Heart right ventricle (tissue), 16 donors: ENCODE measurements around the gene UTP25. TPM values are rescaled to one million over a fixed set of nuclear protein-coding genes. Genes with fewer than 3 reads are reported as not detected.

Experiments
- ATAC-seq, 8 donors: fragments of 200-7000 bp; cut with Tn5 transposase; one replicate each; pipeline ENCODE4 v1.9.1; 2020; ENCODE audit warnings: mild to moderate bottlenecking in 8 of 8, moderate library complexity in 8 of 8, moderate number of reproducible peaks in 1 of 8
- DNase-seq, 2 donors: peaks; one replicate each; pipeline ENCODE4 v3.0.0-alpha.2; 2020
- H3K27ac ChIP-seq, 10 donors: fragments of 200-600 bp; sonication (generic) in 2 of 10; one replicate each; pipeline versions ENCODE4 v1.5.0 to v1.8.0; 2020 to 2022; ENCODE audit warnings: mild to moderate bottlenecking in 3 of 10
- H3K27me3 ChIP-seq, 7 donors: fragments of 200-600 bp; one replicate each; pipeline ENCODE4 v1.8.0; 2021 to 2022; ENCODE audit warnings: mild to moderate bottlenecking in 2 of 7
- H3K36me3 ChIP-seq, 9 donors: fragments of 200-600 bp; sonication (generic) in 1 of 9; one replicate each; pipeline versions ENCODE4 v1.5.0 to v1.8.0; 2020 to 2022; ENCODE audit warnings: mild to moderate bottlenecking in 2 of 9
- H3K4me1 ChIP-seq, 9 donors: fragments of 200-600 bp; sonication (generic) in 1 of 9; one replicate each; pipeline versions ENCODE4 v1.5.0 to v1.8.0; 2020 to 2022; ENCODE audit warnings: mild to moderate bottlenecking in 4 of 9
- H3K4me3 ChIP-seq, 10 donors: fragments of 200-600 bp; sonication (generic) in 2 of 10; one replicate each; pipeline versions ENCODE4 v1.5.0 to v1.8.0; 2020 to 2022; ENCODE audit warnings: mild to moderate bottlenecking in 7 of 10, moderate library complexity in 2 of 10
- H3K9me3 ChIP-seq, 11 donors: fragments of 200-600 bp in 10 of 11; sonication (generic) in 2 of 11; one replicate each; pipeline versions ENCODE4 v1.5.0 to v1.8.0; 2013 to 2022; ENCODE audit warnings: mild to moderate bottlenecking in 2 of 11, control low read depth in 1 of 11, moderate library complexity in 1 of 11
- CTCF ChIP-seq, 9 donors: fragments of 200-600 bp; sonication (generic) in 2 of 9; IDR thresholded peaks; one replicate each; pipeline versions ENCODE4 v1.5.0 to v1.8.0; 2021 to 2022; ENCODE audit warnings: antibody characterized with exemption in 9 of 9, mild to moderate bottlenecking in 5 of 9, moderate library complexity in 1 of 9
- WGBS, 2 donors: extraction: QIAGEN DNeasy Blood & Tissue Kit; methylation state at CpG; one replicate each; pipeline ENCODE4 v1.1.7; 2013; ENCODE audit warnings: inconsistent platforms in 1 of 2; 5-methylcytosine and 5-hydroxymethylcytosine counted together
- intact Hi-C, 10 donors: fragments of 100-400 bp; cut with DNase I; formaldehyde crosslinking; loops; one replicate each; pipeline versions ENCODE4 v1.11.1 to v1.14.2; 2022
- long read RNA-seq, 3 donors: library from polyadenylated mRNA; unstranded; transcript quantifications; one replicate each; pipeline ENCODE4 v2.0.0, GENCODE V29; 2020 to 2021
- polyA plus RNA-seq, 2 donors: library from polyadenylated mRNA; stranded (reverse); fragments of 200-250 nt; gene quantifications; one replicate each; pipeline ENCODE4 v1.2.3, GENCODE V29; 2013
- total RNA-seq, 10 donors: library from RNA; stranded (reverse); fragmentation: NEBNext Ultra II Directional in 3 of 10; extraction: Animal tissue kit (Norgen Biotek cat#: 25700) in 3 of 10; gene quantifications; one replicate each; pipeline versions ENCODE4 v1.2.1 to v1.2.4, GENCODE V29; 2021 to 2023
- donor health status: Arrhythmogenic right ventricular cardiomyopathy.
- donor health status: ischemic (EF 13 %, LVEDD 7.1; RV severe dilation, severe dysfunction).
- donor health status: healthy with polysubstance abuse.
- donor health status: DM: no; HTN: yes; CAD: no.
- donor health status: DM: no; HTN: no; CAD: no.
- donor health status: ischemic (EF 25% LVEDD 6.9; RV normal size, moderate dysfunction).
- donor health status: ischemic (EF 25% LVEDD 5.7; RV mildly dilated, moderate dysfunction).
- donor health status: healthy.
- donor health status: DM: yes; HTN: yes; CAD: no.
- donor health status: Ischemic cardiomyopathy.
- donor health status: ischemic (EF 35%, LVEDD 5.7; RV mildly dilated, moderate dysfunction).
- donor health status: nonischemic (EF 11% LVEDD 7.7; RV severe dilation, severe dysfunction).
- donor health status: DM: yes; HTN: yes; CAD: no.
- donor health status: PGD.
- donor health status: ischemic (EF 29% LVEDD 5.4; RV normal size, mild dysfunction).
- donor health status: nonischemic (EF 23%, LVEDD 6.1; RV moderate dilation, normal function).

Gene UTP25
- total RNA-seq (1 to 10 TPM; 2.3 to 4.2 (median 3.4) TPM), polyA plus RNA-seq (1 to 10 TPM in 1 of 2 donors, under 1 TPM in 1; 0.73 to 1.5 TPM)
- long read RNA-seq, donor 1, full-length matches to known transcripts, result 4 of 4 reads
- long read RNA-seq, donor 1, partial matches to known transcripts, result 0 of 4 reads
- long read RNA-seq, donor 1, other reads (novel, unspliced or antisense), result 0 of 4 reads
- long read RNA-seq, donor 2, full-length matches to known transcripts, result 7 of 9 reads
- long read RNA-seq, donor 2, partial matches to known transcripts, result 1 of 9 reads
- long read RNA-seq, donor 2, other reads (novel, unspliced or antisense), result 1 of 9 reads
- long read RNA-seq, donor 3, full-length matches to known transcripts, result 15 of 26 reads
- long read RNA-seq, donor 3, partial matches to known transcripts, result 6 of 26 reads
- long read RNA-seq, donor 3, other reads (novel, unspliced or antisense), result 5 of 26 reads

DNA sequence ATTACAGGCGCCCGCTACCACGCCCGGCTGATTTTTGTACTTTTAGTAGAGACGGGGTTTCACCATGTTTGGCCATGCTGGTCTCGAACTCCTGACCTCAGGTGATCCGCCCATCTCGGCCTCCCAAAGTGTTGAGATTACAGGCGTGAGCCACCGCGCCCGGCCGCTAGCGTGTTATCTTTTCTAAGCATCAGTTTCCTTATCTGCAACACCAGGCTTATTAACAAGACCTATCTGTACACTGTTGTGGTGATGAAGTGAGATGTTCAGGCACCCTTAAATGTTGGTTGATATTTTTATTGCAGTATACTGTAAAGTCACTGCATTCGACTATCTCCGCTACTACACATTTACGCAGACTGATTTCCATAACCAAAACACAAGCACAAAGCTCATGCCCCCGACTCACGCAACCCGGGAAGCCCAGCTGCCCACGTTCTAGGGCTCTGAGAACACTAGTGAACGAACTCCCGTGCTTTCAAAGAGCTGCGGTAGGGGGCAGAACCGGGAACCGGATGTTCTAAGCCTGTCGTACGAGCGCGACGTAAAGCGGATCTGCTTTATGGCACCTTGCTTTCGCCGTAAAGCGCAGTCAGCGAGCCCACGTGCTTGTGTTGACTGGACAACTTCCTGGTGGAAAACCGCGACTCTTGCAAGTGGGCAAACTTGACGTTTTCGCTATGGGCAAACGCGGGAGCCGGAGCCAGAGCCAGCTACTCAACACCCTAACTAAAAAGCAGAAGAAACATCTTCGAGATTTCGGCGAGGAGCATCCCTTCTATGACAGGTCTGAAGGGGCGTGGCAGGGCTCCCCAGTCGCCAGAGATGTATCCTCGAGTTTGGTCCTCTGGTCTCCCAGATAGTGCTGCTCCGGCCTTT is at the start of gene UTP25:
Gene UTP25, plus strand, starts transcription at position 589 of the 879 bp plus-strand sequence. Its CDS starts 92 bp downstream, at position 681.
- DNase-seq (peak; percentile 90 to 95), ATAC-seq (peak; percentile 87 to 95 (median 92))
- Histone ChIP-seq H3K27ac (peak within 1 kb of the TSS in 9 of 10 donors; percentile 57 to 90 (median 75)), H3K4me3 (peak within 1 kb of the TSS; percentile 67 to 94 (median 72)), H3K27me3 (no peaks in the 10 kb centered on the region), H3K4me1 (peaks cover 0 to 35% (median 20%) of the 10 kb centered on the region in 9 donors), H3K9me3 (no peaks in the 10 kb centered on the region), H3K36me3 (peaks cover 0 to 33% (median 14%) of the 10 kb centered on the region in 9 donors)
- 18 to 19% methylated on average over 51 of the region's 51 CpGs for WGBS, 2 donors
- intact Hi-C loops, result loop anchor here in 7 of 10 donors (2.0 to 10.0 kb wide), 5 partner anchors 40 to 253 kb away; partner anchors contain the start of gene C1orf74 (in 3 of the 7)
- peak; percentile 56 to 86 (median 73) for TF ChIP-seq CTCF (IDR thresholded peaks at IDR 0.05)

DNA sequence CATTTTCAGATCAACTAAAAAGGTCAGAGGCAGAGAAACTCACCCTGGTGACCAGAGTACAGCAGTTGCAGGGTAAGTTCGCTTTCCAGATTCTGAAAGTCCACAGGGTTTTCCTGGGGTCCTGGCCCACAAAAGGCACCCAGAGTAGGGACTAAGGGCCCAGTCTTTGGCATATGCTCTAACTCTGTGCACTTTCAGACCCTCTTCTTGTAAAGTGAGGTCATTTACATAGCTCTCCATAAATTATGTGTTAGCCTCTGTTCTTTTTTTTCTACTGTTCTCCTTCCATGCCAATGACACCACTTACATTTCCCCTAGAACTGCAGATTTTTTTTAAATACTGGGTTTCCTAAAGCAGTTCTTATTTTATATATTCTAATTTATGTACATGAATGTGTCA is 49.7 kb upstream of the UTP25 start:
- H3K36me3 ChIP-seq, result peaks cover 0 to 87% (median 0%) of the 10 kb centered on the region in 9 donors
- DNase-seq (no peak), ATAC-seq (no peak)
- no peak for TF ChIP-seq CTCF (IDR thresholded peaks at IDR 0.05)
- H3K27me3 ChIP-seq, result no peaks in the 10 kb centered on the region
- H3K4me3 ChIP-seq, result no peak overlapping the region
- H3K9me3 ChIP-seq, result no peaks in the 10 kb centered on the region
- H3K4me1 ChIP-seq, result peaks cover 0 to 9% (median 5%) of the 10 kb centered on the region in 9 donors
- no peak overlapping the region for H3K27ac ChIP-seq
- intact Hi-C loops, result no loop called here
- 97 to 100% methylated on average over 1 of the region's 1 CpG for WGBS, 2 donors

DNA sequence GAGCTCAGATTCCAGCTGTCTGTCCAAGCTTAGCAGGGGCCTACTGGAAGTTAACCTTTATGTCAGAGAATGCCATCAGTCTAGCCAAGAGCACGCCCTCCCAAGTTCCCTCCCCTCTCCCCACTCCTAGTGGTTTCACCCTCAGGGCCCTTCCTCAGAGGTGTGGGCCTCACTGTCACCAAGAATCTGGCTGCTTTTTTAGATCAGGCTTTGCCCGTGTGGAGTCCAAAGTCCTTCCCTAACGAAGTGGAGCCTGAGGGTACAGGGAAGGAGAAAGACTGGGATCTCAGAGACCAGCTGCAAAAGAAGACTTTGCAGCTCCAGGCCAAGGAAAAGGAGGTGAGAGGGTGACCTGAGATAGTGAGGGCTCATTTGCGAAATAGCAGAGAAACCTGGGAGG is 47.5 kb upstream of the UTP25 start:
- H3K4me1 ChIP-seq, result peaks cover 0 to 26% (median 16%) of the 10 kb centered on the region in 9 donors
- DNase-seq (no peak), ATAC-seq (no peak)
- H3K27ac ChIP-seq, result no peak overlapping the region
- WGBS, 2 donors, result 78 to 93% methylated on average over 4 of the region's 4 CpGs
- TF ChIP-seq CTCF (IDR thresholded peaks at IDR 0.05), result no peak
- H3K27me3 ChIP-seq, result no peaks in the 10 kb centered on the region
- H3K9me3 ChIP-seq, result no peaks in the 10 kb centered on the region
- intact Hi-C loops, result loop anchor here in 1 of 10 donors (5.0 kb wide), 1 partner anchor 47 kb away; the partner anchor contains the start of gene UTP25
- H3K36me3 ChIP-seq, result peaks cover 0 to 77% (median 0%) of the 10 kb centered on the region in 9 donors
- H3K4me3 ChIP-seq, result no peak overlapping the region

- H3K9me3 ChIP-seq, result no peaks in the 10 kb centered on the region
- 39 to 51% methylated on average over 6 of the region's 6 CpGs for WGBS, 2 donors
- intact Hi-C loops, result loop anchor here in 1 of 10 donors (5.0 kb wide), 1 partner anchor 44 kb away; the partner anchor contains the start of gene UTP25
- no peak for ATAC-seq
- peaks cover 0 to 55% (median 31%) of the 10 kb centered on the region in 9 donors for H3K4me1 ChIP-seq
- peak overlapping the region in 7 of 10 donors; percentile 57 to 79 (median 64) for H3K4me3 ChIP-seq
- H3K27ac ChIP-seq, result peak overlapping the region in 2 of 10 donors; percentile 3 to 79
- H3K36me3 ChIP-seq, result peaks cover 0 to 46% (median 0%) of the 10 kb centered on the region in 9 donors
- DNase-seq, result no peak
- TF ChIP-seq CTCF (IDR thresholded peaks at IDR 0.05), result no peak
- peaks cover 0 to 11% (median 0%) of the 10 kb centered on the region in 7 donors for H3K27me3 ChIP-seq
Observed at GRCh38 chr1:209783386-209783785, 44.4 kb upstream of the UTP25 start.
